AG04449 (cell line): ENCODE measurements around the gene ARL10.

ENCODE experiments used
- CTCF ChIA-PET: fragments of 350-600 bp; formaldehyde crosslinking; extraction: SDS; loops from one replicate; lab custom pipeline; 2021; ENCODE audit warnings: antibody characterized with exemption; lab: Yijun Ruan, JAX
- POLR2A ChIA-PET: fragments of 400-600, 350-600 bp; formaldehyde crosslinking; extraction: SDS; loops from one replicate; lab custom pipeline; 2020; ENCODE audit warnings: antibody characterized with exemption, inconsistent platforms; lab: Yijun Ruan, JAX
- DNase-seq: peaks from one replicate; pipeline ENCODE4 v3.0.0-alpha.2; 2010; ENCODE audit warnings: low read depth, low spot score
- H3K4me3 ChIP-seq: 2 replicates; pipeline ENCODE4 v1.5.1; 2011; ENCODE audit warnings: low read depth, mild to moderate bottlenecking, control low read depth, low read length
- TF ChIP-seq, protein P1 (sequence below): IDR thresholded peaks from one replicate; pipeline ENCODE4 v1.5.1; 2011; ENCODE audit warnings: mild to moderate bottlenecking, moderate library complexity, low read length, control low read depth, inconsistent platforms; ENCODE audit not compliant: insufficient read depth; ENCODE audit errors: missing control alignments

Gene ARL10, protein sequence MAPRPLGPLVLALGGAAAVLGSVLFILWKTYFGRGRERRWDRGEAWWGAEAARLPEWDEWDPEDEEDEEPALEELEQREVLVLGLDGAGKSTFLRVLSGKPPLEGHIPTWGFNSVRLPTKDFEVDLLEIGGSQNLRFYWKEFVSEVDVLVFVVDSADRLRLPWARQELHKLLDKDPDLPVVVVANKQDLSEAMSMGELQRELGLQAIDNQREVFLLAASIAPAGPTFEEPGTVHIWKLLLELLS

DNA sequence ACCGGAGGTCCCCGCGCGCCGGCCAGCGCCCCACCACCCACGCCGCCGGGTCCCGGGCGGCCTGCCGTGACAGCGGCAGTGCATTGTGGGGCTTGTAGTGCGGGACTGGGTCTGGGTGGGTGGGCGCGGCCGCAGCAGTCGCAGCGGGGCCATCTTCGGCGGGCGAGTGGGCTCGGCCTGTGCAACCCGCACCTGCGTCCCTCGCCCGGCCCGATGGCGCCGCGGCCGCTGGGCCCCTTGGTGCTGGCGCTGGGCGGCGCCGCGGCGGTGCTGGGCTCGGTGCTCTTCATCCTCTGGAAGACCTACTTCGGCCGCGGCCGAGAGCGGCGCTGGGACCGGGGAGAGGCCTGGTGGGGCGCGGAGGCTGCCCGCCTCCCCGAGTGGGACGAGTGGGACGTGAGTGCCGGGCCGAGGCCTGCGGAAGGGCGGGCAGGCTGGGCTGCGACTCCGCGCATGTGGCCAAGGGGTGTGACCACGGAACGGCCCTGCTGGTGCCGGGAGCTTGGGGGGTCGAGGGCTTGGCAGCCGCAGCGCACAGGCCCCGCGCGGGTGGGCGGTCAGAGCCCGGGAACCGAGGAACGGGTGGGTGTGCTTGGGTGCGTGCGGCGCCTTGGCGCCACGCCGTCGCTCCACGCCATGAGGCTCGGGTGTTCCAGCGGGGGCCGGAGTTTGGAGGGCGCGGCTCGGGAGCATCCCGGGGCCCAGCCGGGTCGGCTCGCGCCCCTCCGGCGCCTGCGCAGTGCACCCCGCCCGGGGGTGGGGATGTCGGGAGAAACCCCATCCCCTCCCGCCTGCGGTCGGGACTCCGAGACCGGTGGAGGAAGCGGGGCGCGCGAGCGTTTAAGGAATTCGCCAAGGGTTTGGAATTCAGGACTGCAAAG lies at the start of gene ARL10:
Gene ARL10 (plus strand): TSS at position 137 of the 881 bp plus-strand sequence. CDS start 77 bp downstream, at position 214.
- peak within 1 kb of the TSS; percentile 70 for H3K4me3 ChIP-seq
- ChIA-PET POLR2A (interaction anchor here (1.6 kb wide), 1 partner anchor 13 kb away, joined by 5 read pairs; no protein-coding TSS in a partner anchor), CTCF (no interaction called here)
- TF ChIP-seq, protein P1, sequence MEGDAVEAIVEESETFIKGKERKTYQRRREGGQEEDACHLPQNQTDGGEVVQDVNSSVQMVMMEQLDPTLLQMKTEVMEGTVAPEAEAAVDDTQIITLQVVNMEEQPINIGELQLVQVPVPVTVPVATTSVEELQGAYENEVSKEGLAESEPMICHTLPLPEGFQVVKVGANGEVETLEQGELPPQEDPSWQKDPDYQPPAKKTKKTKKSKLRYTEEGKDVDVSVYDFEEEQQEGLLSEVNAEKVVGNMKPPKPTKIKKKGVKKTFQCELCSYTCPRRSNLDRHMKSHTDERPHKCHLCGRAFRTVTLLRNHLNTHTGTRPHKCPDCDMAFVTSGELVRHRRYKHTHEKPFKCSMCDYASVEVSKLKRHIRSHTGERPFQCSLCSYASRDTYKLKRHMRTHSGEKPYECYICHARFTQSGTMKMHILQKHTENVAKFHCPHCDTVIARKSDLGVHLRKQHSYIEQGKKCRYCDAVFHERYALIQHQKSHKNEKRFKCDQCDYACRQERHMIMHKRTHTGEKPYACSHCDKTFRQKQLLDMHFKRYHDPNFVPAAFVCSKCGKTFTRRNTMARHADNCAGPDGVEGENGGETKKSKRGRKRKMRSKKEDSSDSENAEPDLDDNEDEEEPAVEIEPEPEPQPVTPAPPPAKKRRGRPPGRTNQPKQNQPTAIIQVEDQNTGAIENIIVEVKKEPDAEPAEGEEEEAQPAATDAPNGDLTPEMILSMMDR, result no peak
- no peak for DNase-seq

DNA sequence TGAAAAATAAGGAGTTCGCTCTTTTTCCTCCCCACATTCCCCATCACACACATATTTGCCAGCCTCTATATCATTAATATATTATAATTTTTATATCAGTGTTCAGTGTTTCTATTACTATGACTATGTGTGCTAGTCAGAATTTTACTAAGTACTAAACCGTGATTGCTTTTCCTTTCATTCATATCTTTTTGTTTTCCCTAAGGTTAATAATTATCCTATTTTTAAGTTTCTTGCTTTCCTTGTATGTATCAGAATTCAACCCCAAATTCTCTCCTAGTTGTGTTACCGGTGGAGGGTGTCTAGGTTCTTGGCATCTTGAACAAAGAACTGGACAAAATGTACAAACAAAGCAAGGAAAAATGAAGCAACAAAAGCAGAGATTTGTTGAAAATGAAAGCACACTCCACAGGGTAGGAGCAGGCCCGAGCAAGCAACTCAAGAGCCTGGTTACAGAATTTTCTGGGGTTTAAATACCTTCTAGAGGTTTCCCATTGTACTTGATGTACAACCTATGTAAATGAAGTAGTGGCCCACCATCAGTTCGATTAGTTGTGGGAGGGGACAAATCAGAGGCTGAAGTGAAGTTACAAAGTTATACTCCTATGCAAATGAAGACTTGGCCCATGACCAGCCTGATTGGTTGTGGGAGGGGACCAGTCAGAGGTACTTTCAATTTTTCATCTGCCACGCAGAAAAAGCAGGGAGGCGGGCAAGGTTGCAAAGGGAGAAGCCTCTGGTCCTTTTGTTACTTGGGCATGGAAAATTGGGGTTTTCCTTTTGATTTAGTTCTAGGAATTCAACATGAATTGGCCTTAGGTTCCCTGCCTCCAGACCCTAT lies 47.5 kb upstream of the ARL10 start:
- no peak overlapping the region for H3K4me3 ChIP-seq
- DNase-seq, result no peak
- TF ChIP-seq, protein P1, result no peak
- ChIA-PET POLR2A (no interaction called here), CTCF (no interaction called here)

DNA sequence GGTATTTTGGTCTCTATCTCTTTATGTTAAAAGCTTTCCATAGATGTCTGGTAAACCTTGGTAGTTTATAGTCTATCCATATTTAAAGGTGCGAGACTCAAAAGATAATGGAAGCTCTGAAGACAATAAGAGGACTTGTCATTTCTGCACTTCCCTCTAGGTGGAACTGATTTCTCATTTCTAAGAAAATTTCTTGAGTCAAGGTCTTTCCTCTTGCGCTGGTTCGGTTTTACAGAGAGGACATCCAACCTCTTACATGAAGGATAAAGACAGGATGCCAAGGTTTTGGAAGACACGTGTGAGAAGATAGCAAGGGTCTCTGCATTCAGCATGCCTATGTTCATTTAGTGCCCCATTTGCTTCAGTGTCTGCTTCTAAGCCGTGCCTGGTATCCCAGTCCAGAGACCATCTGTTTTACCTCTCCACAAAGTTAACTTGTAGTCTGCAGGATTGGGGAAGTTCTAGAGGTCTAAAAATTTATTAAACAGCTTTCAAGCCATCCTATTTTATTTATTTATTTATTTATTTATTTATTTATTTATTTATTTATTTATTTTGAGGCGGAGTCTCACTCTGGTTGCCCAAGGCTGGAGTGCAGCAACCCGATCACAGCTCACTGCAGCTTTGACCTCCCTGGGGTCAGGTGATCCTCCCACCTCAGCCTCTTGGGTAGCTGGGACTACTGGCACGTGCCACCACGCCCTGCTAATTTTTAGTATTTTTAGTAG lies 45.3 kb upstream of the ARL10 start:
- no peak overlapping the region for H3K4me3 ChIP-seq
- no peak for DNase-seq
- CTCF ChIA-PET, result no interaction called here
- TF ChIP-seq, protein P1, result no peak
- POLR2A ChIA-PET, result no interaction called here

DNA sequence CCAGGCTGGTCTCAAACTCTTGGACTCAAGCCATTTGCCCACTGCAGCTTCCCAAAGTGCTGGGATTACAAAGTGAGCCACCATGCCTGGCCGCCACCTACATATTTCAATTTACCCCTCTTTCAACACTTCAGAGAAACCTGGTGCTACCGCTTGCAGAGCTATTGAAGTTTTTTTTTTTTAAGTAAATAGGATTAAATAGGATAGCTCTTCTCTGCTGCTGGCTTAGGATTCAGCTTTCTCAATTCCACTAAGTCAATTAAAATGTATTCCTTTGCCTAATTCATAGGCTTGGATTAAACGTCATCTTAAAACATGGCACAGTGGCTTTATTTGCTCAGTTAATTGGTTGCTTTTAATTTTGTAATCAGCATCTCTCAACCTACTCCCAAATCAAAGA lies 44.7 kb upstream of the ARL10 start:
- CTCF ChIA-PET, result no interaction called here
- DNase-seq, result no peak

DNA sequence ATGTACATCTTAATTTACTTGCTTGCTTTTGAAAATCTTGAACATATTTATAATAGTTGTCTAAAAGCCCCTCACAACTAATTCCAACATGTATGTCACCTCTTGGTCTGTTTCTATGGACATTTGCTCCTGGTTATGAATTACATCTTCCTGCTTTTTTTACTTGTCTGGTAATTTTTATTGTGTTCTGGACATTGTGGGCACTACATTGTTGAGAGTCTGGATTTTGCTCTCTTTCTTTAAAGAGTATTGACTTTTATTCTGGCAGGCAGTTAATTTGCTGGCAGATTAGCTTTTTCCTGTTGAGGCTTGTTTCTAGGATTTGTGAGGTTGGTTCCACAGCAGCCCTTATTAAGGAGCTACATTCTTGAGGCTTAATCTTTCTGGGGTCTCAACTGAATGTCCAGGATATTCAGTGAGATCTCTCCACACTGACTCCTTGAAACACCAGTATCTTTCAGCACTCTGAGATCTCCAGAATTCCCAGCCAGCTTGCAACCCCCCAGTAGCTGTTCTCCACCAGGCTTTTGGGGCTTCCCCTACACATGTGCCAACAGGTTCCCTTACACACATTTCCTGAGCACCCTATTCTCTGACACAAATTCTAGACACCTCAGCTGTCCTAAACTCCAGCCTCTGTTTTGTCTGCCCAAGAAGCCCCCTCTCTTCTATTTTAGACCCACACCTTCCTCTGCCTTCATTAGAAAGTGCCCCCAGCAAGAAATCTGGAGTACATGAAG lies 31.1 kb upstream of the ARL10 start:
- no peak overlapping the region for H3K4me3 ChIP-seq
- CTCF ChIA-PET, result no interaction called here
- no peak for DNase-seq
- TF ChIP-seq, protein P1, result no peak
- POLR2A ChIA-PET, result no interaction called here

More for the DNA sequence above, 44.7 kb upstream of the ARL10 start:
- TF ChIP-seq, protein P1, result no peak
- POLR2A ChIA-PET, result no interaction called here
- no peak overlapping the region for H3K4me3 ChIP-seq
